HUES64 (cell line): ENCODE data around the gene IVD. TPM values are rescaled to one million over a fixed set of nuclear protein-coding genes. Genes with fewer than 3 reads are reported as not detected.

Experiments used
- H3K27ac ChIP-seq: 2 replicates; pipeline ENCODE4 v1.7.0; 2013; ENCODE audit warnings: low read depth, low read length, inconsistent platforms
- H3K27me3 ChIP-seq: 2 replicates; pipeline ENCODE4 v1.6.1; 2013; ENCODE audit warnings: mild to moderate bottlenecking, low read length; ENCODE audit not compliant: insufficient read depth
- H3K36me3 ChIP-seq: 2 replicates; pipeline ENCODE4 v1.6.1; 2013; ENCODE audit warnings: mild to moderate bottlenecking, low read length; ENCODE audit not compliant: insufficient read depth
- H3K4me1 ChIP-seq: 2 replicates; pipeline ENCODE4 v1.6.1; 2013; ENCODE audit warnings: mild to moderate bottlenecking, low read length, moderate library complexity; ENCODE audit not compliant: insufficient read depth
- H3K4me3 ChIP-seq: 2 replicates; pipeline ENCODE4 v1.5.1; 2013; ENCODE audit warnings: mild to moderate bottlenecking, low read length, moderate library complexity
- H3K9ac ChIP-seq: 2 replicates; pipeline ENCODE4 v1.6.1; 2013; ENCODE audit warnings: mild to moderate bottlenecking, low read depth, low read length
- H3K9me3 ChIP-seq: 2 replicates; pipeline ENCODE4 v1.6.1; 2013; ENCODE audit warnings: low read depth, low read length; ENCODE audit not compliant: insufficient read depth
- WGBS: fragments of 150-250, 120-280 bp; methylation state at CpG from one replicate; pipeline ENCODE4 v1.1.7; 2013; ENCODE audit warnings: missing lambda C conversion rate; 5-methylcytosine and 5-hydroxymethylcytosine counted together
- polyA plus RNA-seq, 2 experiments: library from polyadenylated mRNA; stranded (reverse); fragments of 50-300 nt; gene quantifications; one replicate each; pipeline ENCODE4 v1.2.3, GENCODE V29; 2013

The IVD gene
- 45.6 TPM for polyA plus RNA-seq (2013, experiment 1 of 2)
- polyA plus RNA-seq (2013, experiment 2 of 2) = 38.9 TPM

- Histone ChIP-seq H3K27me3 (no peaks in the 10 kb centered on the region), H3K9ac (peak within 1 kb of the TSS; percentile 80), H3K4me1 (peaks cover 3% of the 10 kb centered on the region; the same call in 1 of the 2 replicates), H3K27ac (peak within 1 kb of the TSS; percentile 38), H3K4me3 (peak within 1 kb of the TSS; percentile 79), H3K9me3 (no peaks in the 10 kb centered on the region), H3K36me3 (peaks cover 35% of the 10 kb centered on the region)
- WGBS = 1% methylated on average over 54 of the region's 54 CpGs
Observed at GRCh38 chr15:40405501-40406381, at the start of gene IVD. Gene IVD (plus strand): TSS chr15:40405795. CDS start chr15:40405828, 33 bp downstream.

DNA sequence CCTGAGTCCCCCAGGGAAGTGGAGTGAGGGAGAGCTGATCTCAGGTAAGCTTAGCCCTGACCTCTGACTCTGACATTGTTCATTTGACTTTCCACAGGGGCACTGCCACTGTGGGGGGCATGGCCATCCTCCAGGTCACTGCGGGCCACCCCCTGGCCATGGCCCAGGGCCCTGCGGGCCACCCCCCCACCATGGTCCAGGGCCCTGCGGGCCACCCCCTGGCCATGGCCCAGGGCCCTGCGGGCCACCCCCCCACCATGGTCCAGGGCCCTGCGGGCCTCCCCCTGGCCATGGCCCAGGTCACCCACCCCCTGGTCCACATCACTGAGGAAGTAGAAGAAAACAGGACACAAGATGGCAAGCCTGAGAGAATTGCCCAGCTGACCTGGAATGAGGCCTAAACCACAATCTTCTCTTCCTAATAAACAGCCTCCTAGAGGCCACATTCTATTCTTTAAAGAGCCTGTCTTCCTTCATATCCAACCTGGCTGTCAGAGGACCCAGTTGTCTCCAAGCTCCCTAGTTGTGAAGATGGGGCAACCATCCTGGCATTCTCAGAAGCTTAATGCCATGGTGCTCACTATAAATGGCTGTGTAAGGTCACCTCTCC lies 49.5 kb upstream of the IVD start:
- Histone ChIP-seq H3K9ac (no peak overlapping the region), H3K9me3 (no peaks in the 10 kb centered on the region), H3K27me3 (peaks cover 42% of the 10 kb centered on the region), H3K36me3 (no peaks in the 10 kb centered on the region), H3K4me1 (peaks cover 17% of the 10 kb centered on the region), H3K27ac (no peak overlapping the region), H3K4me3 (no peak overlapping the region)
- WGBS = 98% methylated on average over 4 of the region's 5 CpGs

DNA sequence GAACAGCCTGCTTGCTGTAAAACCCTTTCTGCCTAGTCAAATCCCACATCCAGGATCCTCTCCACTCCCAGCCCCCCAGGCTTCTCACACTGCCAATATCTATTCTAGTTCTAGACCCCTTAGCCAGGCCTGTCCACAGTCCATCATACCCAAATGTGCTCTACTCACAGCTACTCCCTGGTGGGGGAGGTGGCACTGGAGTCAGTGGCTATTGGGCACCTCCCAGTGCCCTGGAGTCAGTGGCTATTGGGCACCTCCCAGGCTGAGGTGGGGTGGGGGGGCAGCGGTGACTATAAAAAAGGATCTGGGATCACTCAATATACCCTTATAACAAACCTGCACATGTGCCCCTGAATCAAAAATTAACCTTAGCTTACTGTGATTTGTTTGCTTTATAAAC lies 48.3 kb upstream of the IVD start:
- Histone ChIP-seq H3K9ac (no peak overlapping the region), H3K4me3 (peak overlapping the region; percentile 65), H3K4me1 (peaks cover 17% of the 10 kb centered on the region), H3K27ac (no peak overlapping the region), H3K27me3 (peaks cover 49% of the 10 kb centered on the region), H3K9me3 (no peaks in the 10 kb centered on the region), H3K36me3 (no peaks in the 10 kb centered on the region)
- no CpG with 5 or more reads among the region's 1 CpG for WGBS

DNA sequence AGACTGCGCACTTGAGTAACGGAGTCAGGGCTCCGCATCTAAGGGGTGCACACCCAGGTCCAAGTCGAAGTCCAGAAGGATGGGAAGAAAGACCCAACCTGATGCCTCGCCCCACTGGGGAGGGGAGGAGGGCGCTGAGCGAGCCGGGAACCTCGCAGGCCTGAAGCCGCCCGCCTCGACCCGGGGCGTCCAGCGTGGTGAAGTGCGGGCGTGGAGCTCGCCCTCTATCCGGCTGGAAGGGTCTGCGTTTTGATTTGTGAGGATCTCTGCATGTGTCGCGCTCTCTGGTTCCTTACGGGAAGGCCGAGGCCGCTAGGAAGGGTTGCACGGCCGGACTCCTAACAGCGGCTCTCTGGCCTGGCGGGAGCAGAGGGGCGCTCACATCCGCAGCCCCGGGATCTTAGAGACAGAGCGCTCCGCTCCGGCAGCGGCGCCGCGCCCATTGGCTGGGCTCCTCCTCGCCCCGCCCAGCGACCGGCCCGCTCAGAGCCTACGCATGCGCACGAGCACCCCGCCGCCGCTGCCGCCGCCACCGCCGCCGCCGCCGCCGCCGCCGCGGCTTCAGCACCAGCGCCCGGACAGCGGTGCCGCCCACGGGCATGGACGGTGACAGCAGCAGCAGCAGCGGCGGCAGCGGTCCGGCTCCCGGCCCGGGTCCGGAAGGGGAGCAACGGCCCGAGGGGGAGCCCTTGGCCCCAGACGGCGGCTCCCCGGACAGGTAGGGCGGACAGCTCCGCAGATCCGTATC lies 47.7 kb upstream of the IVD start, which contains the start of gene DISP2:
TSS of gene DISP2 (plus strand) at position 497 of the 748 bp plus-strand sequence. CDS start at position 600, 103 bp downstream.
- Histone ChIP-seq H3K27ac (peak within 1 kb of the TSS; percentile 41; the same call in 1 of the 2 replicates), H3K4me1 (peaks cover 17% of the 10 kb centered on the region), H3K9ac (peak within 1 kb of the TSS; percentile 36; the same call in 1 of the 2 replicates), H3K9me3 (no peaks in the 10 kb centered on the region), H3K4me3 (peak within 1 kb of the TSS; percentile 65), H3K27me3 (peaks cover 49% of the 10 kb centered on the region), H3K36me3 (no peaks in the 10 kb centered on the region)
- WGBS = 4% methylated on average over 82 of the region's 82 CpGs

GRCh38 chr15:40358471-40359353 lies 46.9 kb upstream of the IVD start:
- Histone ChIP-seq H3K9me3 (no peaks in the 10 kb centered on the region), H3K27ac (no peak overlapping the region), H3K36me3 (no peaks in the 10 kb centered on the region), H3K27me3 (peaks cover 46% of the 10 kb centered on the region), H3K4me3 (peak overlapping the region; percentile 56), H3K9ac (no peak overlapping the region), H3K4me1 (peaks cover 16% of the 10 kb centered on the region)
- 10% methylated on average over 31 of the region's 31 CpGs for WGBS

DNA sequence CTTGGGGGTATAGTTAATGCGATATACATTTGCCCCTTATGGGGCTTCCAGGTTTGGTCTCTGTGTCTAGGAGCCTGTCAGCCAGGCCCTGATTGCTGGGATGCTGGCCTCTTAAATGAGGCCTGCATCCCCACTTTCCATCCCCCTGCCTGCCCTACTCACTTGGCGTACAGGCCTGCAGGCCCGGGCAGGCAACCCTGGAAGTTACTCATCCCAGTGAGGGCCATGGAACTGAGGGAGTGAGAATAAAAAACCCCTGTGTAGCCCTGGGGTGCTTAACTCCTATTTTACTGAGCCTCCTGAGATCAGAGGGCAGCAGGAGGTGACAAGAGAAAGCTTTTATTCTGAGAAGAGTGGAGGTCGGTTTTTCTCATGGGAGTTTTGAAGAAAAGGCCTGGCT lies 45.6 kb upstream of the IVD start:
- WGBS = 85% methylated on average over 4 of the region's 4 CpGs
- Histone ChIP-seq H3K36me3 (no peaks in the 10 kb centered on the region), H3K27ac (no peak overlapping the region)

GRCh38 chr15:40361640-40362039 lies 44.0 kb upstream of the IVD start:
- no peaks in the 10 kb centered on the region for H3K9me3 ChIP-seq
- WGBS = 91% methylated on average over 2 of the region's 2 CpGs
- H3K27ac ChIP-seq = no peak overlapping the region
- H3K4me1 ChIP-seq = peaks cover 5% of the 10 kb centered on the region; the same call in 1 of the 2 replicates
- no peak overlapping the region for H3K9ac ChIP-seq
- no peak overlapping the region for H3K4me3 ChIP-seq
- peaks cover 52% of the 10 kb centered on the region for H3K27me3 ChIP-seq
- H3K36me3 ChIP-seq = no peaks in the 10 kb centered on the region

More for the DNA sequence above, 45.6 kb upstream of the IVD start:
- Histone ChIP-seq H3K4me3 (no peak overlapping the region), H3K9me3 (no peaks in the 10 kb centered on the region), H3K9ac (no peak overlapping the region), H3K27me3 (peaks cover 46% of the 10 kb centered on the region), H3K4me1 (peaks cover 5% of the 10 kb centered on the region; the same call in 1 of the 2 replicates)

DNA sequence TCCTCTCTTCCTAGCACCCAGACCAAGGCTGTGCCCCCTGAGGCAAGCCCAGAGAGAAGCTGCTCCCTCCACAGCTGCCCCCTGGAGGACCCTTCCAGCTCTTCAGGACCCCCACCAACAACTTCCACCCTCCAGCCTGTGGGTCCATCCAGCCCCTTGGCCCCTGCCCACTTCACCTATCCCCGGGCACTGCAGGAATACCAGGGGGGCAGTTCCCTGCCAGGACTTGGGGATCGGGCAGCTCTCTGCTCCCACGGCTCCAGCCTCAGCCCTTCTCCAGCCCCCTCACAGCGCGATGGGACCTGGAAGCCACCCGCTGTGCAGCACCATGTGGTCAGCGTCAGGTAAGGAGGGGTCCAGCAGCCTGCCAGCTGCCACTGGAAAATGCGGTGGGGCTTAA lies 42.0 kb upstream of the IVD start:
- no peaks in the 10 kb centered on the region for H3K9me3 ChIP-seq
- H3K27ac ChIP-seq = no peak overlapping the region
- no peaks in the 10 kb centered on the region for H3K36me3 ChIP-seq
- H3K9ac ChIP-seq = no peak overlapping the region
- no peaks in the 10 kb centered on the region for H3K4me1 ChIP-seq
- H3K4me3 ChIP-seq = no peak overlapping the region
- peaks cover 58% of the 10 kb centered on the region for H3K27me3 ChIP-seq
- WGBS = 81% methylated on average over 8 of the region's 8 CpGs

- H3K27ac ChIP-seq = no peak overlapping the region
- H3K9me3 ChIP-seq = no peaks in the 10 kb centered on the region
- no peak overlapping the region for H3K4me3 ChIP-seq
- H3K27me3 ChIP-seq = peaks cover 58% of the 10 kb centered on the region
- H3K36me3 ChIP-seq = no peaks in the 10 kb centered on the region
- H3K4me1 ChIP-seq = no peaks in the 10 kb centered on the region
- no peak overlapping the region for H3K9ac ChIP-seq
- WGBS = 84% methylated on average over 6 of the region's 6 CpGs
Observed at GRCh38 chr15:40364251-40364650, 41.3 kb upstream of the IVD start.

GRCh38 chr15:40365016-40365415 lies 40.6 kb upstream of the IVD start:
- no peaks in the 10 kb centered on the region for H3K9me3 ChIP-seq
- WGBS = 93% methylated on average over 5 of the region's 5 CpGs

More at GRCh38 chr15:40365016-40365415, 40.6 kb upstream of the IVD start:
- no peak overlapping the region for H3K27ac ChIP-seq
- H3K36me3 ChIP-seq = no peaks in the 10 kb centered on the region
- no peak overlapping the region for H3K9ac ChIP-seq
- no peaks in the 10 kb centered on the region for H3K4me1 ChIP-seq
- H3K27me3 ChIP-seq = peaks cover 56% of the 10 kb centered on the region
- H3K4me3 ChIP-seq = no peak overlapping the region
